GM12878 (cell line): ENCODE measurements around the gene ENOX2. TPM values are rescaled to one million over a fixed set of nuclear protein-coding genes. Genes with fewer than 3 reads are reported as not detected.

Experiments used
- ATF2 ChIP-seq: IDR thresholded peaks from 2 replicates; pipeline ENCODE4 v1.6.1; 2012; ENCODE audit warnings: low read length, inconsistent platforms
- ATF7 ChIP-seq: fragments of 450-650 bp; IDR thresholded peaks from 2 replicates; pipeline ENCODE4 v1.6.1; 2016; ENCODE audit warnings: low read depth, mild to moderate bottlenecking
- BCLAF1 ChIP-seq: fragments of 450-650 bp; IDR thresholded peaks from 2 replicates; pipeline ENCODE4 v1.6.1; 2017; ENCODE audit warnings: antibody characterized with exemption, mild to moderate bottlenecking, moderate library complexity
- CEBPZ ChIP-seq: fragments of 150-350 bp; IDR thresholded peaks from 2 replicates; pipeline ENCODE4 v1.6.1; 2016; ENCODE audit warnings: low read depth, low read length
- IKZF2 ChIP-seq, 2 experiments: fragments of 450-650 bp; IDR thresholded peaks; 2 replicates each; pipeline ENCODE4 v1.6.1; 2017; ENCODE audit warnings: mild to moderate bottlenecking in 2 of 2, moderate library complexity in 2 of 2
- JUND ChIP-seq: IDR thresholded peaks from 2 replicates; pipeline ENCODE4 v1.6.1; 2012; ENCODE audit warnings: low read depth, mild to moderate bottlenecking, low read length, improper control_type of control experiment, moderate library complexity
- KDM1A ChIP-seq: fragments of 200-600 bp; sonication (generic); IDR thresholded peaks from 2 replicates; pipeline ENCODE4 v1.6.1; 2016; ENCODE audit warnings: borderline replicate concordance
- NFYB ChIP-seq: IDR thresholded peaks from 2 replicates; pipeline ENCODE4 v1.6.1; 2011; ENCODE audit warnings: low read depth, mild to moderate bottlenecking, low read length, improper control_type of control experiment, moderate library complexity; ENCODE audit not compliant: insufficient read depth
- NR2C1 ChIP-seq: fragments of 450-650 bp; IDR thresholded peaks from 2 replicates; pipeline ENCODE4 v1.6.1; 2017; ENCODE audit warnings: antibody characterized with exemption, mild to moderate bottlenecking, moderate library complexity
- NRF1 ChIP-seq: conservative IDR thresholded peaks from 2 replicates; pipeline ENCODE4 v1.6.1; 2011; ENCODE audit warnings: mild to moderate bottlenecking, low read depth, low read length, improper control_type of control experiment
- RCOR1 ChIP-seq: conservative IDR thresholded peaks from 2 replicates; pipeline ENCODE4 v1.6.1; 2012; ENCODE audit warnings: low read depth, low read length, improper control_type of control experiment
- REST ChIP-seq: IDR thresholded peaks from 2 replicates; pipeline ENCODE4 v1.6.1; 2012; ENCODE audit warnings: mild to moderate bottlenecking, low read depth, low read length
- SIX5 ChIP-seq: IDR thresholded peaks from 2 replicates; pipeline ENCODE4 v1.6.1; 2011; ENCODE audit warnings: mild to moderate bottlenecking, low read depth, low read length, moderate library complexity; ENCODE audit not compliant: severe bottlenecking
- SPI1 ChIP-seq: IDR thresholded peaks from 2 replicates; pipeline ENCODE4 v1.6.1; 2011; ENCODE audit warnings: low read depth, mild to moderate bottlenecking, low read length, moderate library complexity, borderline replicate concordance; ENCODE audit not compliant: insufficient read depth
- ZBTB33 ChIP-seq: fragments of 450-650 bp; IDR thresholded peaks from 2 replicates; pipeline ENCODE4 v1.6.1; 2017; ENCODE audit warnings: mild to moderate bottlenecking
- polyA plus RNA-seq, 11 experiments: library from polyadenylated mRNA; depleted of rRNA in 4 of 11; unstranded in 6 of 11; stranded (reverse) in 5 of 11; fragments of >200 nt; fragmentation: Nextera tagmentation in 4 of 11; fragmentation: Illumina TruSeq in 1 of 11; extraction: Ambion mirVana in 4 of 11; extraction: Trizol in 1 of 11; gene quantifications; 1 replicate in 1 of 11; 2 replicates in 10 of 11; pipeline versions ENCODE4 v1.2.1 to v1.2.3, GENCODE V29; 2011 to 2016; ENCODE audit warnings: inconsistent platforms in 2 of 11, missing spikeins in 2 of 11, low read depth in 1 of 11
- total RNA-seq, 4 experiments: library from RNA; depleted of rRNA in 3 of 4; stranded (reverse); fragments of >200 nt in 3 of 4; fragmentation: Illumina TruSeq in 1 of 4; extraction: Trizol in 1 of 4; gene quantifications; 2 replicates each; pipeline versions ENCODE4 v1.2.1 to v1.2.3, GENCODE V29; 2013 to 2021

ENOX2 gene
- total and polyA plus RNA-seq, 10 of the 15 experiments (the other 5 are each of a cell fraction or from before 2014, with no cell fraction given): 3.2 to 13.0 (median 7.7) TPM

GRCh38 chrX:130902783-130903613 is at the start of gene ENOX2 (continued):
- TF ChIP-seq SPI1: no peak
- TF ChIP-seq NR2C1: peak; percentile 89
- TF ChIP-seq ATF7: no peak
- TF ChIP-seq RCOR1: no peak
- TF ChIP-seq SIX5: peak; percentile 85
- no peak for TF ChIP-seq ATF2
- TF ChIP-seq ZBTB33: no peak
- no peak for TF ChIP-seq NRF1
- no peak for TF ChIP-seq CEBPZ
- no peak for TF ChIP-seq BCLAF1
- TF ChIP-seq JUND: no peak
- TF ChIP-seq NFYB: peak; percentile 69; the same call in 1 of the 2 replicates
- no peak for TF ChIP-seq KDM1A
- TF ChIP-seq IKZF2 (IDR thresholded peaks at IDR 0.05): no peak
- TF ChIP-seq REST: no peak
